ENCODE measurements around the gene PNISR. TPM values are rescaled to one million over a fixed set of nuclear protein-coding genes. Genes with fewer than 3 reads are reported as not detected.
A peak's percentile ranks its signal among the peaks of the same experiment; 100 is the strongest.

Gene PNISR
- total RNA-seq, 1 donor from 2014 or later: 60.2 TPM

GRCh38 chr6:99446076-99446475, 21.0 kb upstream of the PNISR start:
- peaks cover 0 to 23% of the 10 kb centered on the region in 2 donors for H3K36me3 ChIP-seq
- DNase-seq (ENCODE audit: low spot score in 2 of 2): no peak
- no peak overlapping the region for H3K27ac ChIP-seq
- no peaks in the 10 kb centered on the region for H3K9me3 ChIP-seq
- intact Hi-C loops (cut with DNase I): no loop called here
- no peak overlapping the region for H3K4me3 ChIP-seq
- H3K4me1 ChIP-seq: no peaks in the 10 kb centered on the region
- TF ChIP-seq CTCF (IDR thresholded peaks at IDR 0.05): no peak
- H3K27me3 ChIP-seq: no peaks in the 10 kb centered on the region

GRCh38 chr6:99434702-99435530, 9.8 kb upstream of the PNISR start:
- intact Hi-C loops (cut with DNase I): no loop called here
- DNase-seq (ENCODE audit: low spot score in 2 of 2): no peak
- Histone ChIP-seq H3K36me3 (peaks cover 0 to 5% of the 10 kb centered on the region in 2 donors), H3K4me3 (no peak overlapping the region), H3K9me3 (no peaks in the 10 kb centered on the region), H3K27ac (no peak overlapping the region), H3K27me3 (no peaks in the 10 kb centered on the region), H3K4me1 (no peaks in the 10 kb centered on the region)
- peak; percentile 18 to 65 (median 63) for TF ChIP-seq CTCF (IDR thresholded peaks at IDR 0.05)

GRCh38 chr6:99432877-99433276, 7.8 kb upstream of the PNISR start:
- H3K9me3 ChIP-seq: no peaks in the 10 kb centered on the region
- H3K36me3 ChIP-seq: peaks cover 0 to 5% of the 10 kb centered on the region in 2 donors
- no peak overlapping the region for H3K27ac ChIP-seq
- H3K4me1 ChIP-seq: no peaks in the 10 kb centered on the region
- no peak for TF ChIP-seq CTCF (IDR thresholded peaks at IDR 0.05)
- H3K27me3 ChIP-seq: no peaks in the 10 kb centered on the region
- intact Hi-C loops (cut with DNase I): no loop called here
- no peak overlapping the region for H3K4me3 ChIP-seq
- no peak for DNase-seq (ENCODE audit: low spot score in 2 of 2)

GRCh38 chr6:99431901-99432300, 6.8 kb upstream of the PNISR start:
- no peaks in the 10 kb centered on the region for H3K9me3 ChIP-seq
- H3K4me1 ChIP-seq: peaks cover 0 to 4% of the 10 kb centered on the region in 2 donors
- no peaks in the 10 kb centered on the region for H3K27me3 ChIP-seq
- peaks cover 0 to 5% of the 10 kb centered on the region in 2 donors for H3K36me3 ChIP-seq
- no peak for TF ChIP-seq CTCF (IDR thresholded peaks at IDR 0.05)
- no peak for DNase-seq (ENCODE audit: low spot score in 2 of 2)
- no peak overlapping the region for H3K4me3 ChIP-seq
- H3K27ac ChIP-seq: no peak overlapping the region
- intact Hi-C loops (cut with DNase I): no loop called here

- intact Hi-C loops (cut with DNase I): loop anchor here (5.0 to 10.0 kb wide), 2 partner anchors 36 to 483 kb away; partner anchors contain the start of genes COQ3 and FBXL4
Measured at GRCh38 chr6:99427988-99428387, 2.9 kb upstream of the PNISR start.

More at GRCh38 chr6:99427988-99428387, 2.9 kb upstream of the PNISR start:
- H3K27me3 ChIP-seq: no peaks in the 10 kb centered on the region
- TF ChIP-seq CTCF (IDR thresholded peaks at IDR 0.05): no peak
- no peaks in the 10 kb centered on the region for H3K9me3 ChIP-seq
- H3K4me1 ChIP-seq: peaks cover 3 to 20% of the 10 kb centered on the region in 2 donors
- DNase-seq (ENCODE audit: low spot score in 2 of 2): no peak
- peak overlapping the region in 1 of 2 donors; percentile 89 for H3K4me3 ChIP-seq
- no peak overlapping the region for H3K27ac ChIP-seq
- H3K36me3 ChIP-seq: peaks cover 0 to 5% of the 10 kb centered on the region in 2 donors

Measured in ascending aorta (tissue), 2 donors.